ENCODE results near the gene FBXO40.

Gene FBXO40

GRCh38 chr3:121629601-121630000 lies 36.4 kb downstream of the FBXO40 start:
- in situ Hi-C loops (cut with HindIII; ENCODE audit: low sequenced_read_pairs): no loop called here
- no peak for TF ChIP-seq CTCF (IDR thresholded peaks at IDR 0.05; ENCODE audit: low read depth, low read length)
- no peak for DNase-seq (ENCODE audit: low read depth, low spot score)
- no peak overlapping the region for H3K4me3 ChIP-seq (ENCODE audit: low read depth, low read length)

DNA sequence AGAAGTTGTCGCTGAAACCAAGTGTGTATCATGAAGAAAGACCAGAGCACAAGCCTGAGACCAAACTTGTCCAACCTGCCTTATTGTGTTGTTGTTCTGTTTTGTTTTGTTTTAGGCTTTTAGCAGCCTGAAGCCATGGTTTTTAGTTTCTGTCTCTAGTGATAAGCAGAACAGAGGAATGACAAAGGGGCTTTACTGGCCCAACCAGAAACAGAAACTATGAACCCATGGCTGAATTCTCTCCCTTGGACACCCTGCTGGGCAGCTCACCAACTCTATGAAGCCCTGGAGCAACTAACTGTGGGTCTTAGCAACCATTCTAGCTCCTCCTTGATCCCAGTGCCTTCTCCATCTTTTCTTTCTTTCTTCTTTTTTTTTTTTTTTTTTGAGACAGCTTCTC lies 37.2 kb downstream of the FBXO40 start:
- DNase-seq (ENCODE audit: low read depth, low spot score): no peak
- TF ChIP-seq CTCF (IDR thresholded peaks at IDR 0.05; ENCODE audit: low read depth, low read length): no peak
- H3K4me3 ChIP-seq (ENCODE audit: low read depth, low read length): no peak overlapping the region
- in situ Hi-C loops (cut with HindIII; ENCODE audit: low sequenced_read_pairs): no loop called here

DNA sequence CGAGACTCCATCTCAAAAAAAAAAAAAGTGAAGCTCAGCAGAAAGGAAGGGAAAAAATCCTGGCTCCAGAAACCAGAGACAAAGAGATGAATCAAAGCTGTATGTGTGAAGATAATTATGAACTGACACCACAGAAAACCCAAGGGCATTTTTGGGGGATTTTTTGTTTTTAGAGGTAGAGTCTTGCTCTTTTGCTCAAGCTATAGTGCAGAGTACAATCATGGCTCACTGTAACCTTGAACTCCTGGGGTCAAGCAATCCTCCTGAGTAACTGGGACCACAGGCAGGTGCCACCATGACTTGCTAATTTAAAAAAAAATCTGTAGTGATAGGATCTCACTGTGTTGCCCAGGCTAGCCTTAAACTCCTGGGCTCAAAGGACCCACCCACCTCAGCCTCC lies 44.7 kb downstream of the FBXO40 start:
- no peak overlapping the region for H3K4me3 ChIP-seq (ENCODE audit: low read depth, low read length)
- in situ Hi-C loops (cut with HindIII; ENCODE audit: low sequenced_read_pairs): no loop called here
- no peak for DNase-seq (ENCODE audit: low read depth, low spot score)
- TF ChIP-seq CTCF (IDR thresholded peaks at IDR 0.05; ENCODE audit: low read depth, low read length): no peak

DNA sequence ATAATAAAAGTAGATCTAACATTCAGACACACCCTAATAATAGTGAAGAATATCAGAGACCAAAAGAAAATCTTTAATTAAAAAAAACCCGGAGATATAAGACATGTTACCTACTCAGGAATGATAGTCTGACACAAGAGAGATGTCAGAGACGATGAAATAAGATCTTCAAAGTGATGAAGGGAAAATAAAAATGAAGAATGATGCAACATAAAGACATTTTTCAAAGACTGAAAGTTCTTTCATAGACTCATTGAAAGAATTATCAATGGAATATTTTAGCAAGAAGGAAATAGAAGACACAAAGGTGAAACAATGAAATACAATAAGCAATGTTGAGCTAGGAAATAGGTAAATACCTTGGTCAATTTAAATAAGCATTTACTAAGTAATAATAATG lies 47.9 kb downstream of the FBXO40 start:
- in situ Hi-C loops (cut with HindIII; ENCODE audit: low sequenced_read_pairs): no loop called here
- no peak overlapping the region for H3K4me3 ChIP-seq (ENCODE audit: low read depth, low read length)
- DNase-seq (ENCODE audit: low read depth, low spot score): no peak
- no peak for TF ChIP-seq CTCF (IDR thresholded peaks at IDR 0.05; ENCODE audit: low read depth, low read length)

GRCh38 chr3:121642601-121643314 lies 49.6 kb downstream of the FBXO40 start:
- in situ Hi-C loops (cut with HindIII; ENCODE audit: low sequenced_read_pairs): no loop called here
- TF ChIP-seq CTCF (IDR thresholded peaks at IDR 0.05; ENCODE audit: low read depth, low read length): no peak
- no peak overlapping the region for H3K4me3 ChIP-seq (ENCODE audit: low read depth, low read length)
- no peak for DNase-seq (ENCODE audit: low read depth, low spot score)

GRCh38 chr3:121645054-121645453 lies 51.9 kb downstream of the FBXO40 start:
- DNase-seq (ENCODE audit: low read depth, low spot score): no peak
- no peak for TF ChIP-seq CTCF (IDR thresholded peaks at IDR 0.05; ENCODE audit: low read depth, low read length)
- in situ Hi-C loops (cut with HindIII; ENCODE audit: low sequenced_read_pairs): no loop called here
- no peak overlapping the region for H3K4me3 ChIP-seq (ENCODE audit: low read depth, low read length)
